ENCODE results near the gene GALNT2. TPM values are rescaled to one million over a fixed set of nuclear protein-coding genes. Genes with fewer than 3 reads are reported as not detected.

GALNT2 gene
- total and polyA plus RNA-seq, 12 donors = 9.7 to 35.1 (median 25.8) TPM

DNA sequence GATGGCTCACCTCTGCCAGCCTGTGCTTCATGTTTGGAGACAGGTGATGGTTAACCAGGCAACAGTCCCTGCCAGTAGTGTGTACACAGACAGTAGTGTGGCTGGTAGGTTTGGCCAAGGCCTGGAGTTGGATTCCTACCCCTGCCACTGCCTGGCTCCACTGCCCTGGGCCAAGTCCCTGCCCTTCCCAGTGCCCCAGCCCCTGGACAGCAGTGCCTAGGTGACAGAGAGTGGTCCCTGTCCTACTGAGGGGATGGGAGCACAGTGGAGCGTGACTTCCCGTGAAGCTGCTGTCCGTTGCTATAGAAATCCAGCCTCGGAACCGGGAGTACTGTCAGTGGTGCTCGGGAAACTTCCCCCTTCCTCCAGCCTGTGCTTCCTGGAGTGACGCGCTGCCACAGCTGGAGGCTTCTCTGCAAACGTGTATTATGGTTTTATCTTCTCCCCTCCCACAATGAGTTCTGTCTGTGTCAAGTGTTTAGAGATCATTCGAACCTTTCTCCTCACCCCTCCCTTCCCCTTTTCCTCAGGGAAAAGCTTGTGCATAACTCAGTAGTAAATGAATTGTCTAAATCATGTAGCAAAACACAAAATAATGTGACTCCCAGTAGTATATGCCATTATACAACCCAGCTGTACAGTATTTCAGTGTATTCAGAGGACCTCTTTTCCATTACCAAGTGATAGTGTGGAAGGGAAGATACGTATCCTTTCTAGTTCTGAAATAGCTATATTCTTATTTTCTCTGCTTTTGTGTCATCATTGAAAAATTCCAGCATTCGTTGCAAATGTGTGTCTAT lies 73.4 kb downstream of the GALNT2 start:
- DNase-seq = peak in 1 of 2 donors; percentile 48
- no peaks in the 10 kb centered on the region for H3K27me3 ChIP-seq
- H3K9me3 ChIP-seq = no peaks in the 10 kb centered on the region
- TF ChIP-seq, protein P1, sequence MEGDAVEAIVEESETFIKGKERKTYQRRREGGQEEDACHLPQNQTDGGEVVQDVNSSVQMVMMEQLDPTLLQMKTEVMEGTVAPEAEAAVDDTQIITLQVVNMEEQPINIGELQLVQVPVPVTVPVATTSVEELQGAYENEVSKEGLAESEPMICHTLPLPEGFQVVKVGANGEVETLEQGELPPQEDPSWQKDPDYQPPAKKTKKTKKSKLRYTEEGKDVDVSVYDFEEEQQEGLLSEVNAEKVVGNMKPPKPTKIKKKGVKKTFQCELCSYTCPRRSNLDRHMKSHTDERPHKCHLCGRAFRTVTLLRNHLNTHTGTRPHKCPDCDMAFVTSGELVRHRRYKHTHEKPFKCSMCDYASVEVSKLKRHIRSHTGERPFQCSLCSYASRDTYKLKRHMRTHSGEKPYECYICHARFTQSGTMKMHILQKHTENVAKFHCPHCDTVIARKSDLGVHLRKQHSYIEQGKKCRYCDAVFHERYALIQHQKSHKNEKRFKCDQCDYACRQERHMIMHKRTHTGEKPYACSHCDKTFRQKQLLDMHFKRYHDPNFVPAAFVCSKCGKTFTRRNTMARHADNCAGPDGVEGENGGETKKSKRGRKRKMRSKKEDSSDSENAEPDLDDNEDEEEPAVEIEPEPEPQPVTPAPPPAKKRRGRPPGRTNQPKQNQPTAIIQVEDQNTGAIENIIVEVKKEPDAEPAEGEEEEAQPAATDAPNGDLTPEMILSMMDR (IDR thresholded peaks at IDR 0.05) = no peak
- H3K36me3 ChIP-seq = no peaks in the 10 kb centered on the region
- peak overlapping the region in 3 of 10 donors; percentile 25 to 69 (median 32) for H3K27ac ChIP-seq
- H3K4me3 ChIP-seq = no peak overlapping the region
- WGBS, 2 donors = 50 to 65% methylated on average over 12 of the region's 12 CpGs
- peaks cover 38 to 86% (median 71%) of the 10 kb centered on the region in 9 donors for H3K4me1 ChIP-seq
- peak in 7 of 8 donors; percentile 46 to 76 (median 52) for ATAC-seq
- intact Hi-C loops (cut with DNase I) = no loop called here

- DNase-seq (no peak), ATAC-seq (no peak)
- H3K36me3 ChIP-seq = no peaks in the 10 kb centered on the region
- intact Hi-C loops (cut with DNase I) = no loop called here
- 90 to 93% methylated on average over 8 of the region's 8 CpGs for WGBS, 2 donors
- peak overlapping the region in 1 of 10 donors; percentile 3 for H3K27ac ChIP-seq
- TF ChIP-seq, protein P1 (IDR thresholded peaks at IDR 0.05) = no peak
- peaks cover 41 to 88% (median 76%) of the 10 kb centered on the region in 9 donors for H3K4me1 ChIP-seq
- no peak overlapping the region for H3K4me3 ChIP-seq
- H3K9me3 ChIP-seq = no peaks in the 10 kb centered on the region
- no peaks in the 10 kb centered on the region for H3K27me3 ChIP-seq
These were observed 74.1 kb downstream of the GALNT2 start for GRCh38 chr1:230141021-230141648.

- no peak overlapping the region for H3K4me3 ChIP-seq
- 90 to 91% methylated on average over 15 of the region's 15 CpGs for WGBS, 2 donors
- TF ChIP-seq, protein P1 (IDR thresholded peaks at IDR 0.05) = no peak
- ATAC-seq (no peak), DNase-seq (no peak)
- H3K9me3 ChIP-seq = no peaks in the 10 kb centered on the region
- no peaks in the 10 kb centered on the region for H3K36me3 ChIP-seq
- no peaks in the 10 kb centered on the region for H3K27me3 ChIP-seq
- intact Hi-C loops (cut with DNase I) = no loop called here
- H3K27ac ChIP-seq = peak overlapping the region in 2 of 10 donors; percentile 17 to 20
- H3K4me1 ChIP-seq = peaks cover 34 to 88% (median 71%) of the 10 kb centered on the region in 9 donors
These were observed 75.0 kb downstream of the GALNT2 start for GRCh38 chr1:230141797-230142607.

DNA sequence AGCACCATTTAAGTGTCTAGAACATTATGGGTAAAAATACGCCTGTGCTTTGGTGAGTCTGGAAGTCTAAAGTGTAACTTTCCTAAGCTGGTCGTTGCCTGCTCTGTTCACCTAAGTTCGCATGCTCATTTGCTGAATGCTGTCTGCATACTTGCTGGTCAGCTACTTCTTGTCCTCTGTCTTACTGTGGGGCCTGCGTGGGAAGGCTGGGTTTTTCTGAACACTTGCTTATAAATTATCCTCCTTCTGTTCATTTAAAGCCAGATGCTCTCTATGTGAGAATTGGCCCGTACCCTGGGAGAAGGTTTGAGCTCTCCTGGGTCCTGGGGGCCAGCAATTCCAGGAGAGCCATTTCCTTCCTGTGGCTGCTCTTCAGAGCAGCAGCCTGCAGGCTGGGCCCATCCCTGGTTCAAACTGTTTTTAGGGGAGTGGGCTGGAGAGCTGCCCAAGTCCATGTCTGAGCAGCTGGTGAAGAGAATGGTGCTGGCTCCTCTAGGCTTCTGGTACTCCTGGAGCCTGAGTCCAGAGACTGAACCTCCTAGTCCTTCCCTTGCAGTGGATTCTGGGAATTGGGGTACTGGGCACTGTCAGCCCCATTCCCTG lies 75.7 kb downstream of the GALNT2 start:
- 69 to 74% methylated on average over 5 of the region's 5 CpGs for WGBS, 2 donors
- TF ChIP-seq, protein P1 (IDR thresholded peaks at IDR 0.05) = no peak
- no peaks in the 10 kb centered on the region for H3K27me3 ChIP-seq
- no peak overlapping the region for H3K4me3 ChIP-seq
- no peaks in the 10 kb centered on the region for H3K36me3 ChIP-seq
- ATAC-seq (peak in 6 of 8 donors; percentile 4 to 36 (median 20)), DNase-seq (no peak)
- peak overlapping the region in 3 of 10 donors; percentile 9 to 20 (median 17) for H3K27ac ChIP-seq
- intact Hi-C loops (cut with DNase I) = no loop called here
- no peaks in the 10 kb centered on the region for H3K9me3 ChIP-seq
- peaks cover 32 to 88% (median 71%) of the 10 kb centered on the region in 9 donors for H3K4me1 ChIP-seq

Measured in heart right ventricle (tissue), 16 donors.